8988T (cell line): Measurements from ENCODE around the gene TLR1.
"Not testable (repeated sequence)": the region's sequence is repeated elsewhere in the genome, so short reads cannot be mapped to it uniquely, and the experiment has no call there.

Experiments
- DNase-seq: peaks from one replicate; pipeline ENCODE4 v3.0.0; 2011

TLR1 gene

DNA sequence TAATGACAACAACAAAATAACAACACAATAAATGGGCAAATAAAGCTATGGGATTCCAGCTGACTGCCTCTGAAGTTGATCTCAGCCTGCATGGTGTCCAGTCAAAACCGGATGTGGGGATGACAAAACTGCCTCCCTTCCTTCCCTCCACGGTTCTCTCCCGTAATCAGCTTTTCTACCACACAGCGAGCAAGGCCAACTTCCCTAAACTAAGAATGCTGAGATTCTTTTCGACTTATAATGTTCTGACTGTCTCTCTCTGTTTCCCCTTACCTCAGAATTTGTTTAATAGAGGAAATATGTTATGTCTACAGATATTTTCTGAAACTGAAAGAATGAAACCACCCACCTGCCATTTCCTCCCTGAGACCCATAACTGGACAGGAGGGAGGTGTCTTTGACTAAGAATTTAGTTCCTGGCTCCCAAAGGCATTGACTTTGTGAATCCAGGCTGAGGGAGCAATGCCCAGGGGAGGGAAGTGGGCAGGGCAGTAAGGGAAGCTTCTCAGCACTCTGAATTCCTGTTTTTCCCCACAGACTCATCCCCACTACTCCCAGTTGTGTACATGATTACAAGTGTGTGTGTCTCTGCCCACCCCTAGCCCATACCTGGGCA lies 1.0 kb upstream of the TLR1 start:
- DNase-seq, result no peak

DNA sequence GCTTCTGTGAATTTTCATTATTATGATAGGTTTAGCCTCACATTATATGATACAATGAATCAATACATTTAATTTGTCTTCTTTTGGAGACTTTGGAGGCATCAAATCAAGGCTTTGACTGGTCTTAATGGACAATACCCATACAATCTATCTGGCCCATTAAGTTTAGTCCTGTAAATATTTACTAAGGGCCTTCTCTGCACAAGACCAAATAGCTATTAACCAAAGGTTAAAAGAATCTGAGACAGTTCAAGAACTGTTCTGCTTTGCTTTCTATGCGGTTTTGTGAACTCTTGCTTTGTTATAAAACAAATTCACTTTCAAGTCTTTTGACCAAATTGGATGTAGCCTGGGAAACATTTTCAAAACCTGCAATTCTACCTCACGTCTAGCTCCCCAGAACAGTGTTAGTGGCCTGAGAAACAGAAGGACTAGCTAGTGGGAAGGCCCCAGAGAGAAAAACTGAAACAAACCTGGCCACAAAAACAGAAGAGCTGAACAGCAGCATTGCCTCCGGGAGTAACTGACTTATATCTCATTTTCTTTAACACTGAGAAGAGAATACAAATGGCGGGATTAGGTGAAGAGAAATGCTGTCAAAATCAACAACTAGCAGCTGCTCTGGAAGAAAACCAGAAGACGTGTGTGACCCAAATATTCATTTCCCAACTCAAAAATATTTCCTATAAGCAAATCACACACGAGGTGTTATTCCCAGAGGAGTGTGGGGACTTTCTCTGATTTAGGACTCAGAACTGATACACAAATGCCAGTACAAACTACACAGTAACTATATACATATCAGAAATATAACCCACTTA lies 548 bp downstream of the TLR1 start:
- DNase-seq, result no peak

DNA sequence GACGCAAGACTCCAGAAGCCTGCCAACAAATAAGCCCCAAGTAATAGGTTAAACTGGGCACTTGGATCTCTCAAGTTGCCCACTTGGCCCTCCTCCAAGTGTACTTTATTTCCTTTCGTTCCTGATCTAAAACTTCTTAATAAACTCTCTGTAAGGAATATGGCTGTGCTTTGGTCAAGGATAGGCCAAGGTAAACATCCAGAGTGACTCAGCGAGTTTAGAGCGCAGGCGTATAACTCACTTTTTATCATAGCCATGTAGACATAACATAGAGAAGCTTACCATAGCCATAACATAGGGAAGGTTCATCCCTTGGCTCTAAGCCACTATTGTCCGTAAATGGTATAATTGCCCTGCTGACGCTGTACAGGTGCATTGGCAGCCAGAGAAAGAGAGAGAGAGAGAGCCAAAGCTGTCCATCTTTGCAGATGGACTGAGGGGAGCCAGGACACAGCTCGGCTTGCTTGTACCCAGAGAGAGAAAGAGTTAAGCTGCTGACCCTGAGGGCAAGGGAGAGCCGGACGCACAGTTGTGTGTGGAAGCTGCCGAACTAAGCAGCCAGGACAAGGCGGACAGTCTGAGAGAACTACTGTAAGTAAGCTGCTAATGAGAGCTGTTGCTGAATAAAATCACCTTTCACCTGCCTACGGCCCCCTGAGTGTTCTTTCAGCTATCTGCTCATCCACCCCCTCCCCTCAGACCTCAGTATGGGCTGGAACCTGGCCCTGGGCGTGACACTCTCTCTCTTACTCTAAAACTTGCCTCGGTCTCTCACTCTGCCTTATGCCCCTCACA lies 1.8 kb downstream of the TLR1 start:
- no peak for DNase-seq

DNA sequence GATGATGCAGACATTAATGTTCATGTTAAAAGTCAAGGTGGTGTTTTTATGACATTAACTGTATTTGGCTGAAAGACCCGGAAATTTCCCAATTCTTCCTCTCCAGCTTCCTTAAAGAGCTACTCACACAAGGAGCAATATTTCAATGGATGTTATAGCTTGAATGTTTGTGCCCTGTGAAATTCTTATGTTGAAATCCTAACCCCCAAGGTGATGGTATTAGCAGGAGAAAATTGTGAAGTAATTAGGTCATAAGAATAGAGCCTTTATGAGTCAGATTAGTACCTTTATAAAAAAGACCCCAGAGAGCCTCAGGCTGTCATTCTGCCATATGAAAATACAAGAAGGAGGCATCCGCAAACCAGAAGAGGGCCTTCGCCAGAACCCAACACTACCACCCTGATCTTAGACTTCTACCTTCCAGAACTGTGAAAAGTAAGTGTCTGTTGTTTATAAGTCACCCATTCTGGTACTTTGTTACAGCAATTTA lies 3.6 kb downstream of the TLR1 start:
- DNase-seq, result no peak

DNA sequence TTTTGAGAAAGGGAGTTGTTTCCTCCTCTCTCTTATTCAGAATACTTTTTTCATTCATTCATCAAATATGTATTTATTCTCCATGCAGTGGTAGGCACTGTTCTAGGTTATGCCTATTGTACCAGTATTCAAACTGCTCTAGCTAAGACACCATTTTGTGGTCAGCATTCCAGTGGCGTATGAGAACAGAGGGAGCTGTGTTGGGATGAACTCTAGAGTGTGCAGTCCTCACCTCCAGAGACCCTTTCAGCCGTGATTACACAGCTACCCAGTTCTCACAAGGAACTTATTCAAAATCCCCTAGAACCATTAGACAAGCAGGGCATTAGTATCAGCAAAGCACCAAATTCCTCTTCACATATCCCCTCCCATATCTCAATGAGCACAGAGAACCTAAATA lies 4.2 kb downstream of the TLR1 start:
- DNase-seq, result no peak

DNA sequence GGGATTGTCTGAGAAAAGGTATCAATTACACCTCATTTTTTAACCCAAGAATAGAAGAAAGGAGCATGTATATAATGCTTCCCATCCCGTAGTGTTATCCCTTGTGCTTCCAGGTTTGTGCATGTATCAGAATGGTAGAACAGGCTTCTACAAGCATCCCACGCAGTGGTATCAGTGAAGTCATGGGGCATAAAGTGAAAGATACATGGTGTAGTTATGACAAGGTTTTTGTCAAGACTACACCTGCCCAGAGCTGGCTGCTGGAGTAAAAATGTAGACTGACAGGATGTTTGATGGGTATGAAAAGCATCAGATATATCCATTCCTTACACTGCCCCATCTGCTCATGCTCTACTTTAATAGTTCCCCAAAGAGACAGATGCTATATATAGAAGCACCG lies 9.5 kb downstream of the TLR1 start:
- no peak for DNase-seq

DNA sequence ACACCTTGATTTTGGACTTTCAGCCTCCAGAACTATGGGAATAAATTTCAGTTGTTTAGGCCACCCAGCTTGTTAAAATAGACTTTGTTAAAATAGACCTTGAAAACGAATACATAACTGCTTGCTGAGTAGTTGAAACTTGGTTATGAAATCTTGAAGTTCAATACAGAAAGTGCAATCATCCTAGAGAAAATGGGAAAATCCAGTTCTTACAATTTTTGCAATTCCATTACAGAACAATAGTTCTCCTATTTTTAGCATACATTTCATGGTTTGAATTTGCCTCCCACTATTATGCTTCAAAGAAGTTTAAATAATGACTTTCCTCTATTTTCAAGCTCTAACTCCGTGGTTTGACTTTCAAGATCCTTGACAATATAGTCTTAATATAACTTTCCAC lies 10.5 kb downstream of the TLR1 start:
- DNase-seq, result no peak

DNA sequence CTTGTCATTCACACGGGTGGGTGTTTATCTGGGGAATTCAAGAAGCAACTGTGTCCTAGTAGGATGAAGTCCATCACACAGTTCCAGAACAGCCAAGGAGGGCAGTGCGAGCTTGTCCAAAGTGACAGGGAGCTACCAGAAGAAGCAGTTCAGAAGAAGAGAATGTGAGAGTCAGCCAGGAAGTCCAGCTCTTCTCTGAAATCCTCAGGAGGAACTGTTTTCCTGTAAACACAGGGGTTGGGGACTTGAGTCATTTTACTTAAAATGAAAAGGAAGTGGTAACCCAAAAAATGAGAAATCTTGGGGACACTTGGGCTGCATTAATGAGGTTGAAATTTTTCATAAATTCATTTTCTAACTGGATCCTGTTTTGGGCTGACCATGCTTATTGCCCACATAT lies 13.6 kb downstream of the TLR1 start:
- DNase-seq, result no peak

DNA sequence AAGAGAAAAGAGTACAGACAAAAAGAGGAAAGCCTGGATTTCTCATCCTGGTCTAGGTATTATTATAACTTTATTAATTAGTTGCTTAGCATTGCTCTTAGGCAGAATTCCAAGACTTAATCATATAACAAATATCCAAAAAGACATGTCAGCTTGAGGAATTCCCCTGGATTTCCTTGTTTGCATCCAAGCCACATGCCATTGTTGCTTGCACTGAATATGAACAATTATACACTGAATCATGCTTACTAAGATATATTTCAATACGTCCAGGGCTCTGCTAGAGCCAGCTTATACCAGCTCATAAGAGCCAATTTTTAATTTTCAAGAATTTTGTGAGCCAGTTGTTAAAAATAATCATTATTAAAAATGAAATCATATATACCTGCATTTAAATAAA lies 16.3 kb downstream of the TLR1 start:
- DNase-seq, result no peak

DNA sequence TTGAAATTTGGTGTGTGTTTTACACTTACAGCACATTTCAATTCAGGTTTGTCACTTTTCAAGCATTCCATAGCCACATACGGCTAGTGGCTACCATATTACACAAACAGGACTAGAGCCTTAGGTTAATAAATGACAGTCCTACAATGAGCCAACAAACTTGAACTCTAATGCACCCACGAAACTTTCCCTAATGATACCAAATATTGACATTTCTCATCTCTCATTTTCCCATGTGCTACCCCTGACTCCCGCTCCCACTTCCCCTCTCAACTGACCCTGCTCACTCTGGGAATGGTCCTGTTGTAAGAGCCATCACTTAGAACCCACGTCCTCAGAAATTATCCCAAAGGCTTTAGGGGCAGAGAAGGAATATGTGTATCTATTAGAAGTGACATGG lies 16.9 kb downstream of the TLR1 start:
- DNase-seq, result no peak

DNA sequence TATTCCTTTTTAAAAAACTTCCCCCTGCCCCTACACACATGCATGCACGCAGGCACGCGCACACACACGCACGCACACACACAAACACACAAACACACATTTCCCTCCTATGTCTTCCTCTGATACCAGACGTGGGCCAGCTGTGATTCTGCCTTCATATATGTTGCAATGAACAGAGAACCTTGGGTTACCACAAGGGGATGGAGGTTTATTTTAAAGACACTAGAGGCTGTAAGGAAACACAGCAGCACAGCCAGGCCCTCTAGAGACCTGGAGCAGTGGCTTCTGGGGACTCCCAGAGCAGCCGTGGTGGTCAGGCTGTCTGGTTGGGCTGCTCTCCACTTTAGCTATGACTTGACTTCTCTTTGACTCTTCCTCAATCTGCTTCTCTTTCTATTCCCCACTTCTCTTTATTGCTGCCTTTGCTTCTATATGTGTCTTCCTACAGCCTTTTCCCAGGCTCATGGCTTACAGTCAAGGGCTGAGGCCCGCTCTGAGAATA lies 18.6 kb downstream of the TLR1 start:
- no peak for DNase-seq

DNA sequence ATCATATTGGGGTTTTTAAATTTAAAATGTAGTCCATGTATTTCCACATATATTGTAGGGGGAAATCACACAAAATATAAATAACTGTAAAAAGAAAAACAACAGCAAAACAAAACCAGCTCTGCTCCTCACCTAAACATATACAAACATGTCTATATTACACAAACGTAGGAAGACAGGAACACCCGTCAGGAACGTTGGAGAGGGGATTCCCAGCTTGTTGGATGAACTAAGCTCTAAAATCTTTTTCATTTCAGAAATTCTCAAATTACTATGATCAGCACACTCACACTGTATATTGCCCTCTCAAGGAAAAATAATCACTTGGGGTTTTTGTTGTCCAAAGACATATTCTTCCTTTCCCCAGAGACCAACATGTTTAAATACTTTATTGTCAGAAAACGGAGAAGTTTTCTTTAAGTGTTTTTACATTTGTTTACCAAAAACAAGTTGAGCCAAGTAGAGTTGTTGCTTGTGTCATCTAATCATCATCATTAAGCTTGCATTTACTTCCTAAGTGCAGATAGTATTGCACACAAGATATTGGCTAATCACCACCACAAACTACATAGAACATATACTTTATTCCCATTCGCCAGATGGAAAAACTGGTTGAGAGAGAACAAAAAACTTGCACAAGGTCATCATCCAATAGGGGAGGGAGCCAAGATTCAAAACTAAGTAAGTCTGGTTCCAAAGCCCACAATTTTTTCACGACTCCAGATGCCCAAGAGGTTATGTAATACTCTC lies 19.4 kb downstream of the TLR1 start:
- no peak for DNase-seq

DNA sequence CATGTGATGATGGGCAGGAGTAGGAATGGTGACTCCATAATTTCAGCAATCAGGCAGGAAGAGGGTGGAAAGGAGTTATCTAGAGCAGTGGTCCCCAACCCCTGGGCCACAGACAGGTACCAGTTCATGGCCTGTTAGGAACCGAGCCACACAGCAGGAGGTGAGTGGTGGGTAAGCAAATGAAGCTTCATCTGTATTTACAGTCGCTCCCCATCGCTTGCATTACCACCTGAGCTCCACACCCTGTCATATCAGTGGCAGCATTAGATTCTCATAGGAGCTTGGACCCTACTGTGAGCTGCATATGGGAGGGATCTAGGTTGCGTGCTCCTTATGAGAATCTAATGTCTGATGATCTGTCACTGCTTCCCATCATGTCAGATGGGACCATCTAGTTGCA lies 20.4 kb downstream of the TLR1 start:
- DNase-seq, result no peak

DNA sequence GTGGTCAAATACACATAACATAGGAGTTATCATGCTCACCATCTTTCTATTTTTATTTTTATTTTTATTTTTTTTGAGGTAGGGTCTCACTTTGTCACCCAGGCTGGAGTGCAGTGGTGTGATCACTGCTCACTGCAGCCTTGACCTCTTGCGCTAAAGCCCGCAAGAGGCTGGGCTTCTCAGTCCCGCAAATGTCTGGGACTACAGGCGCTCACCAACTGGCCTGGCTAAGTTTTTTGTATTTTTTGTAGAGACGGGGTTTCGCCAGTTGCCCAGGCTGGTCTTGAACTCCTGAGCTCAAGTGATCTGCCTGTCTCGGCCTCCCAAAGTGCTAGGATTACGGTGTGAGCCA lies 21.5 kb downstream of the TLR1 start:
- DNase-seq, result no peak

DNA sequence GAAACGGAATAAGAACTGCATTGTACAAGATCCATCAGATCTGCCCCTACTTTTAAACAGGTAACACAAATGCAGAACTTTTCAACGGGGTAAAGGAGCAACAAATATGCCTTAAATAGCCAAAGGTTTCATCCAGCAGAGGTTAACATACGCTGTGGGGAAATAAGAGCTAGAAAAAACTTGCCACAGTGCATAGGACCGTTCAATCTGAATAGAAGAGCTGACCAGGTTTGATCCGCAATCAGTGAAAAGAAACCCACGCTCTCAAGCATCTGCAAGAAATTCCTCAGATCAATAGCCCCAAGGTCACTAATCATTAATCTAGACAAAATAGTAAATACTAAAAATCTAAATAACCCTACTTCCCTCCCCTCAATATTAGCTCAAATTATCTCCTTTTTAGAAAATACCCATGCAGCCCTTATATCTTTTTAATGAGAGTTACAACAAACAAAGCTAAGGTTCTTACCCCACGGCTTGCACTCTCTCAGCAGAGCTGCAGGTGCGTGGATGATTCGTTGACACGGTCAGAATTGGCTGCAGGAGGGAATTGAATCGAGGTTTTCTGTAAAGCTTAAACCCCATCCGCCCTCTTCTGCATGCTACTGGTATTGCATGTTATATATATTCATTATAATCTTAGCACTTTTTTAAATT lies 22.0 kb downstream of the TLR1 start, which contains the start of gene TLR10:
TSS of gene TLR10 (minus strand) at position 539 of the 657 bp plus-strand sequence. CDS start 7,400 bp downstream, outside the sequence.
- no peak for DNase-seq

DNA sequence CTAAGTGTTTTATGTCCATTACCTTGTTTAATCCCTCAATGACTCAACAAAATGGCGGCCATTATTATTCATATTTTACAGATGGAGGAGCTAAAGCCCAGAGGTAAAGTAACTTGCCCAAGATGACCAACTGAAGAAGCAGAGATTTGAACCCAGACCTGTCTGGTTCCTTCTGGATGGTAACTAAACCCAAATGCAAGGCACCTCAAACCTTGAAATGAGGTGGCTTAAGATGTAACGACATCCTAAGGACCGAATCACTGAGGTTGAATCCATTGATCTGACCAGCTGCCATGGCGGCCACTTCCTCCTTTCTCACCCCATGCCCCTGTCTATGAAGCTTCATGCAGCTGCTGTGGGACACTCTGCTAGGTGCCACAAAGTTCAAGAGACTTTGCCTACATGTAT lies 22.7 kb downstream of the TLR1 start:
- DNase-seq, result no peak

DNA sequence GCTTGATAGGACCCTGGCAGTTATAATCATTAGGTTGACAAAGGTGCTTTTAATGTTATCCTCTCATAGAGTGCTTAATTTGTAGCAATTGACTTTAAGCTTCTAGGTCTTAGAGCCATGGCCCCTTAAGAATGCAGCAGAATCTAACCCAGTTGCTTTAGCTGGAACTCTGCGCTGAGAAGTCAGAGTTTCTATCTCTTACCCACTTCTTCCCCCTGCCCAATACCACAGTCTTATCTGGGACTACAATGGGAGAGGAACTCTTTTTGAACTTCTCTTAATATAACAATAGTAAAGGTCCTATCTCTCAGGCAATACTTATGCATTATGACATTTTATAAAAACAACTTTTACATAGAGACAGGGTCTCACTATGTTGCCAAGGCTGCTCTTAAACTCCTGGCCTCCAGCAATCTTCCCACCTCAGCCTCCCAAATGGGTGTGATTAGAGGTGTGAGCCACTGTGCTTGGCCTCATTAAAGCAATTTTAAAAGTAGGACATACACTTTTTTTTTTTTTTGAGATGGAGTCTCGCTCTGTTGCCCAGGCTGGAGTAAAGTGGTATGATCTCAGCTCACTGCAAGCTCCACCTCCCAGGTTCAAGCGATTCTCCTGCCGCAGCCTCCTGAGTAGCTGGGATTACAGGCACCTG lies 23.6 kb downstream of the TLR1 start:
- no peak for DNase-seq

DNA sequence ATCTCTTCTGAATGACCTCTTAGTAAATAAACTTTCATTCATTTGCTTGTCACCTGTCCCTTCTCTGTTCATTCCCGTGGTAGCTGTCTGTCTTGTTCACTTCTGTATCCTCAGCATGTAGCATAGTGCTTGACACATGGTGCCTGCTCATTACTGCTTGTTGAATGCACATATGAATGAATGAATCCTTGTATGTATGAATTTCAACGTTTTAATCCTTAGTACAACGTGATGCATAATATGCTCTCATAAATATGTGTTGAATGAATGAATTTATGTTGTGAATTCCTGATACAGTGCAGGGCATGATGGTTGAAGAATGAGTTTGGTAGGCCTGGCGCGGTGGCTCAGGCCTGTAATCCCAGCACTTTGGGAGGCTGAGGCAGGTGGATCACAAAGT lies 24.8 kb downstream of the TLR1 start:
- DNase-seq, result no peak

DNA sequence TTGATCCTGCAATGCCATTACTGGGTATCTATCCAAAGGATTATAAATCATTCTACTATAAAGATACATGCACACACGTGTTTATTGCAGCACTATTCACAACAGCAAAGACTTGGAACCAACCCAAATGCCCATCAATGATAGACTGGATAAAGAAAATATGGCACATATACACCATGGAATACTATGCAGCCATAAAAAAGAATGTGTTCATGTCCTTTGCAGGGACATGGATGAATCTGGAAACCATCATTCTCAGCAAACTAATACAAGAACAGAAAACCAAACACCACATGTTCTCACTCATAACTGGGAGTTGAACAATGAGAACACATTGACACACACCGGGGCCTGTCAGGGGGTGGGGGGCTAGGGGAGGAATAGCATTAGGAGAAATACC lies 26.7 kb downstream of the TLR1 start:
- DNase-seq, result not testable (repeated sequence)

DNA sequence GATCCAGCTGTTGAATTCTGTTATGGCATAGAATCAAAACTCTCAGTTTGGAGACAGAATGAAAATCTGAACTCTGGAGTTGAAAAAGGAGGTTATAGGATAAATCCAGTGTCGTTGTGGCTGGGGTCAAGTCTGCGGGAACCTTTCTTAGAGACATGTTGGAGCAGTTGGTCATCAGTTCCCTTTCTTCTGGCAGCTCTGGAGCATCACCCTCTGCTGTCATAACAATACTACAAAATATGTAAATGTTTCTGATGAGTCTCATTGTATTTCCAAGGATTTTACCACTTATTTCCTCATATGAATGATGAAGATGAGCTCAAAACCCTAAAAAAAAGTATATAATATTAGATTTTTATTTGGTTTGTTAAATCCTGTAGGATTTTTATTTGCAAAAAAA lies 29.3 kb downstream of the TLR1 start:
- DNase-seq, result no peak

DNA sequence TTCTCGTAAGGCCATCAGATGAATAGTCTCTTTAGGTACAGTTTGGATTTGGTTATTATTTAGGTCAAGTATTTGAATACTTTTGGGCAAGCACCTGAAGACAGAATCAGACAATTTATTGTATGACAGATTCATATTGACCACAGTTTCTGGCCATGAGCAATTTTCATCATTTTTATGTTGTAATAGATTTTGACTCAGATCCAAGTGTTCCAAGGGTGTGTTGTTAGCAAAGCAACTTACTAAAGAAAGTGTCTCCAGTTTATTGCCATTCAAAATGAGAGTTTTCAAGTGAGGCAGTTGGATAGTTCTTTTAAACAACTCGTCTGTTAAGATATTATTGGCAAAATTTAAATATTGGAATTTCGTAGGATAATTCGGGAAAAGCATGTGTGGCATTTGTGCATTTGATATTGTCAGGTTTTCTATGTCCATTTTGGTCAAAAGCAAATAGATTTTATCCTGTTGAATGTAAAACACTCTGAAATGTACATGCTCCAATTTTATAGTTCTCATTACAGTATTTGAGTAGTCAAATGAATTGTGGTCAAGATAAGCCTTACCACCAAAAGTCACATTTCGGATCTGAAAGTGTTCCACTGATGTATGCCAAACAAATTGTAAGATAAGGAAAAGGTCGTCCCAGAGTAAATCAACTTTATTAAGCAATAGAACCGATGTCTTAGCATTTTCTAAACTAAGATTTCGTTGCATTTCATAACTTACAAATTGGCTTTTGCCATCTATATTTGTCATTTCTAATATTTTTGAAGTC lies 30.2 kb downstream of the TLR1 start:
- no peak for DNase-seq
